GM19452 (cell line): Measurements from ENCODE around the gene SPATA19.

Experiments
- ATAC-seq: cut with Tn5 transposase; IDR thresholded peaks from one replicate; pipeline ENCODE4 v1.9.1; 2021; ENCODE audit not compliant: unreplicated experiment

The SPATA19 gene

DNA sequence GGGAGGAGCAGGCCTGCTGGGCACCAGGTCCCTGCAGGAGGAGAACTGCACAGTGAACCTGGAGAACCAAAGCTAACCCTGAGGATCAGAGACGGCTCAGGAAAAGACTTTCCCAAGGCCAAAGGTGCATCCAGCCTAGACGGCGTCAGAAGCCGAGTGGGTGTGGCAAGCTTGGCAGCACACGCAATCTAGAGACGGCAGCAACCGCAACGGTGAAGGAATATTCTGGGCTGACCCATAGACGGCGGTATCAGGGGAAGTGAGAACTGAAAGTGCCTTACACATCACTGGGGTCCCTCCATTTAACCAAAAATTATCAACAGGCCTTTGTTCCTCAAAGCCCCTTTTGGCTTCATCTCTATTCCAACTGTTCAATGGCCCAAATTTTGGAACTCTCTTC is 26.2 kb downstream of the SPATA19 start:
- ATAC-seq = no peak

DNA sequence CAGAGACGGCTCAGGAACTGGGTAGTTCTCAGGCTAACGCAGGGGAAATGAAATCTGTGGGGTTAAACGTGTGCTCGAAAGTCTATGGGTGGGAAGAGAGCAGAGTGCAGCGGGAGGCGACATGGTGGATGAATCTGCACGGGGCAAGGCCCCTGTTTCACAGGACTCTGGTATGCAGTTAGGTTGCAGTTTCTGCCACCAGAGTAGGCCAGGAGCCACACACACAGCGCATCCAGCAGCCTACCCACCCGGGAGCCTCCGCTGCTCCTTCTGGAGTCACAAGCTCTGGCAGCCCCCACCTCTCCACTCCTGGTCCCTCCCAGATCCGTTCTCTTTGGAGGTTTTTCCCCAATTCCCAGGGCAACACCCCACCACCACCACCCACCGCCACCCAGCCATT is 27.0 kb downstream of the SPATA19 start:
- ATAC-seq = no peak

DNA sequence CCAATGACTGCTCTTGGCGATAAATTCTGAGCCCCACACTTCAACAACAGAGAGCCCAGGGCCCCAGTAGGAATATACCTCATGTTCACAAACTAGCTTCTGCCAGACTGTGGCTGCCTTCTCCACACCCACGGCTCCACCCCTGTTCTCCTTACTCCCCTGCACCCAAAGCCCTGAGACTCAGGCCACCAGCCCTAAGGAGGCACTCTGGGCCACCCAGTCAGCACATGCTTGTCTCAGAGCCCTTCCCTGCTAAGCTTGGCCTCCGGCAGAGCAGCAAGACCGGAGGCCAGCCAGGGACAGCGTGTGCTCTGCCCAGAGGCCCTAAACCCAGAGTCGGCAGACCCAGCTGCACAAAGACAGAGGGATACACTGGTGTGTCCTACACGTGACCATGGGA is 27.9 kb downstream of the SPATA19 start:
- ATAC-seq = no peak

DNA sequence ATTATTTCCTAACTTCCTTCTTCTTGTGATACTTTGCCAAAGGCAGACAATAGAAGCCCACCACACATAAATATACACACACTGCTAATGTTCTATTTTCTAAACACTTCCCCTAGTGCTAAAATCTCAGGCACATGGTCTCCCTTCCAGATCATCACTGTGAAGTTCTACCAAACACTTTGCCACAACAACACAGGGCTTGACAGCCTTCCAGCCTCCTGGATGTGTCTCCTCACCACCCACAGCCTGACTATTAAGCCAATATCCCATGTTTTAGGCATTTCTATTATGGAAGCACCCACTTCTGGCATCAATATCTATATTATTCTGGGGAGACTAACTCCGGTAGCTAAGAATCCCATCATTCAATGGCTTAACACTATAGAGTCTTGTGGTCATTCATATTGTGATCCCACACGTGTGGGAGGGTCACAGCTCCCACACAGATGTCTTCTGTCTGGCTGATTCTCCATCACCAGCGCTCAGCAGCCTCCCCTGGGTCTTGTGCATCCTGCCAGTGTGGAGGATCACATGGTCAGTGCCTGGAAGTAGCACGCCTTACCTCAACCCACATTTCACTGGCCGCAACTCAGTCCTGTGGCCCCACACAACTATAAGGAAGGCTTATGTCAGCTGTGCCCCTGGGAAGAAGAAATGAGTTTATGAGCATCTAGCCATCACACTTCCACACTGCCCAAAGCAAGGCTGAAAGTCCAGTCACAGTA is 29.0 kb downstream of the SPATA19 start:
- no peak for ATAC-seq

DNA sequence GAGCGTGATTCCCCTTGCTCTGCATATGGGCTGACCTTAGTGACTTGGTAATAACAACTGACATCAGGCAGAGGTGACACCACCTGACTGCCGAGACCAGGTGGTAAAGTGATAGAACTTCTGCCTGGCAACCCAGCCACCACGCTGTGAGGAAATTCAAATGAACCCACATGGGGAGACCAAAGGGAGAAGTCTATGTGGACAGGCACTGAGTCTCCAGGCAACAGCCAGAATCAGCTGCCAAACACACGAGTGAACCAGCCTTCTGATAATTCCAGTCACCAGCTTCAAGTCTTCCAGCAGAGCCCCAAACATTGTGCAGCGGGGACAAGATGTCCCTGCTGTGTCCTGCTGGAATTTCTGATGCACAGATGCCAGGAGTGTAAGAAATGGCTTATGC is 29.7 kb downstream of the SPATA19 start:
- no peak for ATAC-seq

DNA sequence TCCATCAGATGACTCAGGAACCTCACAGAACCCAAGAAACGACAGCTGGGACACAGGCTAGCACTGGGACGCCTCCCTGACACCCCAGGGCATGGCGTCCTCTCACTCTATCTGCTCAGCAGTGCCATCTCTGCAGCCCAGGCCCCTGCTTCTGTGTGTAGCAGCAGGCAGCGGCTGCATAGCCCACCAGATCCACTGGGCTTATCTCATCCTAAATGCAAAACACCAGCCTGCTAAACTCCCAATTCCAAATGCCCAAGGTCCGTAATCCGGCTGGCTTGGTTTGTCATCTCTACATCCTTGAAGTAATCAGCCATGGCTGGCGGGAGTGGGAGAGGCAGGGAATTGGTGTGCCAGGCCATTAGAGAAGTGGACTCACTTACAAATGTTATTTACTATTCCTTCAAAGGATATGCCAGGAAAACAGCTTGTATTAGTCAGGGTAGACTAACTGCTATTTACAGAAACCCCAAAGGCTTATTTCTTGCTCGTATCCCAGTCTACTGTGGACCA is 30.7 kb downstream of the SPATA19 start:
- ATAC-seq = no peak

DNA sequence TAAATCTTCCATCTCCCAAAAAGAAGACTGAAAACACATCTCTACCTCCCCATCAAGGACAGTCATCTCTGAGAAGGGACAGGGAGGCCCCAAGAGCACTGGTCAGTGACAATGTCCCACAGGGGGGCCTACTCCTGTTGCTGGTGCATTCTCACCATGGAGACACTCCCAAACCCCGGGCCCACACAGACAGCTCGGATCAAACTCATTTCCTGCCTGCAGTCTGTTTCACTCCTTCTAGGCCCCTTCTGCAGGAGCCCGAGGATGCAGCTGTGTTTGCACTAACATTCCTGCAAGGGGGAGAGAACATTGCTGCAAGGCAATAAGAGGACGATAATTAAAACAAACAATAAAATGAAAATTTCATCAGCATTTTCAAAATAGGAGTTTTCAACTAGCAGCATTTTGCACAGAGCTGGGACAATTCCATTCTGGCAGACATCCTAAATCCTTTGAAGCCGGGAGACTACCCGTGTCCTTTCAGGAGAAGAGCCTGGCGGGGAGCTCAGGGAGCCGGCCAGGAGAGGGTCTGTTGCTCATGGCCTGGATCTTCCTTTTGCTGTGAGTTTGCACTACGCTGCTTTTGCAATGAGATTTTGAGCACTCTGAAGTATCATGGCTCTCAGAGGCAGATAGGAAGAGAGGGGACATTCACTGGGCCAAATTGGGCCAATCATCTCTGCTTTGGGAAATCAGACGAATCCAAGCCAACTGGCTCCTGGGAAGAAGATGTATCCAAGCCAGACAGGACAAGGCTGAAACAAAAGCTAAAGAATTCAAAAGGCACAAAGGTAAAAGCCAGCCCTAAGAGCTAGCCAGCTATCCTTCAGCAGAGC is 33.2 kb downstream of the SPATA19 start:
- ATAC-seq = no peak

DNA sequence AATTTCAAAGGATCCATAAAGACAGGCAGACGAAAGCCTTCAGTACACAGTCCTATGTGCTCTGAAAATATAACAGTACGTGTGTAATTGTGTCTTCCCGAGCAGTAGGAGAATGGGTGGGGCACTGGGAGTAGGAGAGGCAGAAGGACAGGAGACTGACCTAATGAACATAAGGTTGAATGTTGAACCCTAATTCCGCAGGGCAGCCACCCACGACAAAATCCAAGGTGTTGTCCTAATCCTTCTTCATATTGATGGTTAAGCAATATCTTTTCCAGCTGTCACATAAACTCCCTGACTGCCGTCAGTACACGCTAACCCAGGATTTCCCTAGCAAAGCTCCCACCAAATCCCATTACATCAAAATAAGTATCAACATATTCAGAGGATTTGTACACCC is 34.5 kb downstream of the SPATA19 start:
- no peak for ATAC-seq

DNA sequence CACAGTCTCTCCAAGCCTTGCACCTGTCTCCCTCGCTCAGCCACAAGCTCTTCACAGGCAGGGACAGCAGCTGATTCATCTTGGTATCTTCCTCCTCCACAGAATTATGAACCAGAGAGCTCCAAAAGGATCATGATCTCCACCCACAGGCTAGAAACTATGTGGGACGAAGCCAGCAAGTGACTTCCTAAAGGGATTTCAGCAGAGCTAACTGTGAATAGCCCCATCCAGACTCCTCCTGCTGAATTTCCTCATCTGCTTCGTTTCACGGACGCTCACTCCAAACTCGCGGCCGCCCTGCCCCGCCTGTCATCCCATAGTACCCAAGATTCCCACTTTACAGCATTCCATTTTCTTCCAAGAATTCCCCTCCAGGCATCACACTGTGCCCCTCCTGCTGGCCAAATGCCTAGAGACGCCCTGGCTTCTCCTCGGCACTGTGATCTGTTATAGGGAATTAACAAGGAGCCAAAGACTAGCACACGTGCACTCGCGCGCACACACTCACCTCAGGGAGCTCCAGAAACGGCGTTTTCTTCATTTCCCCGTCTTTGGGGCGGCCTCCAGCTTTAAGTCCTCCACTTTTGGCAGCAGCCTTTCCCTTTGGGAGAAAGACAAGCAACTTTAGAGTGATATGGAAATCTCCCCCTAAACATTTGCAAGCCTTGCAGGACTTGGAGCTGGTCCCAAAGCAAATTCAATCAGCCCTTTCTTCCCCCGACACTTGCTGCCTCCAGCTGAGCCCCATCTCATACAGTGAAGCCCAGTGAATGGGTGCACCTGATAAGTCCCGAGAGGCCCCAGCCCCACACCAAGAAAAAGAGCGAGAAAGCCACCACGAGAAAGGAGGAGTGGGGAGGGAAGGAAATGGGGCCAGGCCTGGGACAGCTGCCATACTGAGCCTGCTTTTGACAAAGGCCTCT is 35.5 kb downstream of the SPATA19 start:
- ATAC-seq = no peak

DNA sequence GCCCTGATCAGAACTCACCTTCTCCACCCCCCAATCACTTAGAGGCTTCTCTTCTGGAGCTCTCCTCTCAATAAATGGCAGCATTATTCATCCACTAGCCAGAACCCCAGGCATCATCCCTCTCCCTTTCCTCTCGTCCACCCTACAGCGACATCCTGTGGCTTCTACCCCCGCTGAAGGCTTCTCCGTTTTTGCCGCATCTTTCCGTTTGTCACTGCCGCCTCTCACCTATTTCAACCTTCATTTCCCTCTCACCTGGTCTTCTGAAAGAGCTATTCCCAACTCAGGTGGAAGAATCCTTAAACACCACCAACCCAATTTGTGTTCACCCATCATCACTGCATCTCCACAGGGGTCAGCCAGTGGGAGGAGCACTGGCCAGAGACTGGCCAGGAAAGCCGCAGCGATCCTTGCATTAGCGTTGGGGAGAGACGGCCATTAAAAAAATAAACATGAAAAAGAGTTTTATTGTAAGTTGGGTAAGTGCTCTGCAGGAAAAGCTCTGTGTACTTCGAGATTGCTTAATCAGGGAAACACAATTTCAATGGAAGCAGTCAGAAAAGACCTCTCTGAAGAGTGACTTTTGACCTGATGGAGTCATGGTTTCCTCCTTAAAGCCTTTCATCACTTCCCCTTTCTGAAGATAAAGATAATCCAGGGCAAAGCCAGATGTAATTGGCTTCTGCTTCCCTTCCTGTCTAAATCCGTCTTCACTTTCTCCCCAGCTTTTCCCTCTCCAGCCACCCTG is 36.7 kb downstream of the SPATA19 start:
- ATAC-seq = no peak

DNA sequence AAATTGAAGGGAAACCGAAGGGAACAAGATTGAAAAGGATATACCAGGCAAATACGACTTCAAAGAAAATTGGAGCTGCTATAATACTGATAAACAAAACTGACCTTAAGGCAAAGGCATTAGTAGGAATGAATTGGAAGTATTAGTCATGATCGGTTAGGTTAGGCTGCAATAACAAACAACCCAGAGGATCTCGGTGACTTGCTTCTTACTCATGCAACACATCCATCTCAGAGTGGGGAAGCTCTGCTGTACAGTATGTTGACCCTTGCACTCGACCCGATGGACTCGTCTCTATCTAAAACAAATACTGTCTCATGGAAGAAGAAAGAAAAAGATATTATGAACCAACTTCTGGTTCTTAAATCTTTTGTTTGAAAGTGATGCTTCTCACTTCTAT is 42.3 kb downstream of the SPATA19 start:
- ATAC-seq = no peak

DNA sequence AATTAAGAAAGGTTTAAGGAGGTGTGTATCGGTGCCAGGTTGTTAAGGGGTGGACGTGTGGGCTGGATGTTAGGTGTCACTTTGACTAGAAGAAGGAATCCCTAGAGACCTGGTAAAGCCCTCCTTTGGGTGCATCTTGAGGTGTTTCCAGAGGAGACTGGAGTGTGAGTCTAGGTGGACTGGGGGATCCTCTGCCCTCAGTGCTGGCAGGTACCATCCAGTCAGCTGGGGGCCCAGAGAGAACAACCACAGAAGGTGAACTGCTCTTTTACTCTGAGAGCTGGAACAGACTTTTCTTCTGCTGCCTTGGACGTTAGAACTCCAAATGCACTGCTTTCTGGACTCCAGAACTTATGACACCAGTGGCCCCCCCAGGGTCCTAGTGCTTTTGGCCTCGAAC is 44.0 kb downstream of the SPATA19 start:
- ATAC-seq = no peak

DNA sequence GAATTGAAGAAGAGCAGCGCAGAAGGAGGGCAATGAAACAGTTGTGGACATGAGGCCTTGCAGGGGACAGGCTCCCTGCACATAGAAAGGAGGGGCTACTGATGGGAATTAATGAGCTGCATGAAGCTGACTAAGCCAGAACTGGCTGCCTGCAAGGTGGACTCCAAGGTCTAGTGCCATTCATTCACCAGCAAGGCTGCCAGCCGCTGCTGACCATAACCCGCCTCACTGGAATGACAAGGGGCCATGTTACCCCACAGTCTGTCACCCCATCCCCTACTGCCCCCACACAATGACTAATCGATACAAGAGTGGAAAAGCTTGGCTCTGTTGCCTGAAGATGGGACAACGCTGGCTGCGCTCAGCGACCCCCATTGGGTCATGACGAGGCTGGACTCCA is 44.6 kb downstream of the SPATA19 start:
- no peak for ATAC-seq

DNA sequence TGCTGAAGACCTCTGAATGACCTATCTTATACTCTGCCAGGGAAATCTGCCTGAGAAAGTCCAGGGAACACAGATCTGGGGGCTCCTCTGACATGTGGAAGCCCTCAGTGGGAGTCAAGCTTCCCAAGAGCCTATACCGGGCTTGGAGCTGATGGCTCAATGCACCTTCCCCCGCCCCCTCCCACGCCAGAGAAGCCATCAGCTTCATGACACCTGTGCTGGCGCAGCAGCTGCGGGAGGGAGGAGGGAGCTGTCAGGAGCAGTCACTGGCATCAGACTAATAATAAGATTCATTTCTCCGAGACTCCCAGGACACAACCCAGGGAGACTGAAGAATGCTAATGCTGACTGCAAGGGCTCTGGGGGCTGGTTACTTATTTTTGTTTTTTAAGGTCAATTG is 47.8 kb downstream of the SPATA19 start:
- no peak for ATAC-seq

DNA sequence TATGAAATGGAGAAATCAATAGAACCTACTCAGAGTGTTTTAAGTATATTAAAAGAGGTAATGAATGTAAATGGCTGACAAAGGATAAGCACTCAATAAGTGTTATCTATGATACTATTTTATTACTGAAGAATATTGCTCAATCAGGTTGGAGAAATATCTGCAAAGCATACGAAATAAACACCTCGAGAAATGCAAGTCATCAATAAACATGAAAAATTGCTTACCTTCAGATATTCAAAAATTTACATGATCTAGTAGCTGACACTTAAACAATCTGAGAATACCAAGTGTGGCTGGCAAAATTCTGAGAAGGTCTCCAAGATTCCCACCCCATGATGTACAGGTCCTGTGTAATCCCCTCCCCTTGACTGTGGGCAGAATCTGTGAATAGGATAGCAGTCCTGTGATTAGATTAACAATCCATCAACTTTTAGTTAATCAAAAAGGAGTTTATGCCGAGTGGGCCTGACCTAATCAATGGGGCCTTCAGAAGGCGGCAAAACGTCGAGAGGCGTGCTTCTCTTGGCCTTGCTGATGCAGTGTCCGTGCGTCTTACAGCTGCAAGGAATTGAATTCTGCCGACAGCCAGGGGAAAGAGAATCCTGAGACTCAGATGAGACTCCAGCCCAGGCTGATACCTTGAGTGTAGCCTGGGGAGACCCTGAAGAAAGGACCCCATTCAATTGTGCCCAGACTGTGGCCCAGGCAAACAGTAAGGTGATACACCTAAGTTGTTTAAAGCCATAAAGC is 49.1 kb downstream of the SPATA19 start:
- ATAC-seq = no peak

DNA sequence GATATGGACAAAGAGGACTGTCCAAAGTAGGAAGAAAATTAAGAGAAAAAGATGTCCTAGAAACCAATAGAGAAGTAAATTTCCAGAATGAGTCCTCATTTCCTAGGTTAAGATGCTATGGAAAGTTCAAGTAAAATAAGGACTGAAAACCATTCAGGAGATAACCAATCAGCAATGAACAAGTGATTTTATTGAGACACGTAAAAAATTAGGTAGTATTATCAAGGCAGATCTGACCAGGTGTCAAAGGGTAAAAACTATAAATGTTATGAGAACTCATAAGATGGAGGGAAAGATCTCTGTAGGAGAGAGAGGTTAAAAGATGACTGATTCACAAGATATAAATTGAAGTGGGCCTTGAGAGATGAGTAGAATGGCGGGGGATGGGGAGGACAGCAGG is 50.2 kb downstream of the SPATA19 start:
- no peak for ATAC-seq

DNA sequence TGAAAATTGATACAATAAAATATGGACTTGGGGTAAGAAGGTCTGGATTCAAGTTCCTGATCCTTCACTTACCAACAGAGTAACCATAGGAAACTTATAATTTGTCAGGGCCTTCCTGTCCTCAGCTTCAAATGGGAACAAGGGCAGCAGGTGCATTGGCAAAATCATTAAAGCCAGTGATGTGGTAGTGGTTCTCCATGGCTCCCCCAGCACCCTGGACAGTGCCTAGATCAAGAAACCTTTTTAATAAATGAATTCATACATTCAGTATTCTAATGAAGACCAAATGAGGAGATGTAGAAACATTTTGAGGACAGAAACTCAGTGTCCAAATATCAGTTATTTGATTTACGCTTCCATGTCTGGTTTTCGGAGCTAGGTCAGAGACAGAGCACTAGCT is 51.1 kb downstream of the SPATA19 start:
- no peak for ATAC-seq

DNA sequence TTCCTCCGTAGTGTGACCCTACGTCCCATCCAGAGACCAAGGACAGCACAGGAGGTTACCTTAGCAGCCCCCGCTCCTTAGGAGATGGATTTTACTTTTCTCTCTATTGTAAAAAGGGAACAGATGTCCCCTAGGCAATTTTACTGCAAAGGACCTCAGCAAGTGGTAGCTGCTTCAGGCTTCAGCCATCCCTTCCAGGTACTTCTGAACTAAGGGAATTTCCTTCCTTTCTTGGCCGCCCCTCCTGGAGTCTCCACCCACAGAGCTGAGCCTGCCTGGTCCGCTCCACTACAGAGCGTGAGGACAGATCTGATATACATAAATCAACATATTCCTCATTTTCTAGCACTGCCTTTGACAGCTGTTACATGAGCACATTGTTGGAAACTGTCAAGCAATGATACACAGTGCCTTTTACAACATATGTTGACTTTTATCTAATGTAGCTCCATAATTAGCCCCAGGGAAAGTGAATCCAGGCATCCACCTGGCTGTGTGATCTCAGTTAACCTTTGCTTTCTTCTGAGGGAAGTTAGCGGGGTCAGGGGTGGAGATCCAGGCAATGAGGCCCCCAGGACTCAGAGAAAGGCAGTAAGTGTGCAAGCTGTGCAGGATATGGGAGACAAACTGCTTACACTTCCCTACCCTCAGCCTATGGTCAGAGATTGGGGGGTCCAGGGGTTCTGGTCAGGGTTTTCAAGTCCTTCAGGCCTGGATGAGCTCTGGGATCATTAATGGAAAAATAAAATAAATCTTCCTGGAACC is 51.9 kb downstream of the SPATA19 start:
- no peak for ATAC-seq

DNA sequence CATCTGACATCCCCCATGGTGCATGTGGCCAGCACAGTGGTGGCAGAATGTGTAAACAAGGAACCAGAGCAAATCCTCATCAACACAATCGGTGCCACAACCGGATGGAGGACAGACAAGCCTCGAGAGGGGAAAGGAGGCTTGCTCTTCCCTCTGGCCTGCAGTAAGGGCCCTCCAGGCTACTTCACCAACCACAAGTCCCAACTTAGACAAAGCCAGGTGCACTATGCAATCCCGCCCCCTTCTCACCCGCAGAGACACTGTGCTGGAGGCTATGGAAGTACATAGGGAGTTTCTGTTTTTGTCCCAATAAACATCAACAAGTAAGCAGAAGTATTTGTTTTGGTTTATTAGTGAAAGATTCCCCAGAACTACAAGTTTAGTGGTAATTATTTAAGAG is 54.3 kb downstream of the SPATA19 start:
- ATAC-seq = no peak
